Subcutaneous abdominal adipose tissue (tissue), 5 donors: Measurements from ENCODE around the gene DUOX1.

ENCODE experiments used
- H3K27ac ChIP-seq: one replicate; pipeline ENCODE4 v1.7.0; 2013; ENCODE audit warnings: low read depth, mild to moderate bottlenecking, inconsistent platforms, low read length, moderate library complexity
- H3K27me3 ChIP-seq, 5 donors: one replicate each; pipeline ENCODE4 v1.7.0; 2013; ENCODE audit warnings: low read length in 5 of 5, inconsistent platforms in 1 of 5; ENCODE audit not compliant: control insufficient read depth in 5 of 5, insufficient read depth in 4 of 5
- H3K36me3 ChIP-seq, 5 donors: one replicate each; pipeline ENCODE4 v1.7.0; 2013; ENCODE audit warnings: low read length in 5 of 5; ENCODE audit not compliant: control insufficient read depth in 5 of 5, insufficient read depth in 5 of 5
- H3K4me1 ChIP-seq, 5 donors: one replicate each; pipeline ENCODE4 v1.7.0; 2013; ENCODE audit warnings: low read length in 5 of 5, mild to moderate bottlenecking in 3 of 5, moderate library complexity in 1 of 5; ENCODE audit not compliant: control insufficient read depth in 5 of 5, insufficient read depth in 5 of 5
- H3K4me3 ChIP-seq, 5 donors: one replicate each; pipeline ENCODE4 v1.7.0; 2013; ENCODE audit warnings: low read length in 5 of 5, low read depth in 1 of 5
- H3K9ac ChIP-seq, 5 donors: one replicate each; pipeline ENCODE4 v1.7.0; 2013; ENCODE audit warnings: low read length in 5 of 5, mild to moderate bottlenecking in 4 of 5, moderate library complexity in 3 of 5
- H3K9me3 ChIP-seq, 5 donors: one replicate each; pipeline ENCODE4 v1.7.0; 2013; ENCODE audit warnings: low read length in 5 of 5; ENCODE audit not compliant: control insufficient read depth in 5 of 5
- donor health status: healthy.
- donor health status: healthy.
- donor health status: healthy.
- donor health status: healthy.
- donor health status: healthy.

Gene DUOX1

GRCh38 chr15:45140557-45141250 lies 10.9 kb downstream of the DUOX1 start:
- no peaks in the 10 kb centered on the region for H3K4me1 ChIP-seq
- H3K27ac ChIP-seq = no peak overlapping the region
- H3K27me3 ChIP-seq = peaks cover 3 to 27% (median 12%) of the 10 kb centered on the region in 5 donors
- no peaks in the 10 kb centered on the region for H3K9me3 ChIP-seq
- H3K9ac ChIP-seq = no peak overlapping the region
- H3K4me3 ChIP-seq = no peak overlapping the region
- H3K36me3 ChIP-seq = peaks cover 0 to 4% (median 0%) of the 10 kb centered on the region in 5 donors

- H3K27ac ChIP-seq = no peak overlapping the region
- H3K4me1 ChIP-seq = no peaks in the 10 kb centered on the region
- no peaks in the 10 kb centered on the region for H3K9me3 ChIP-seq
- peaks cover 0 to 23% (median 7%) of the 10 kb centered on the region in 5 donors for H3K27me3 ChIP-seq
- H3K4me3 ChIP-seq = no peak overlapping the region
- no peak overlapping the region for H3K9ac ChIP-seq
- H3K36me3 ChIP-seq = peaks cover 0 to 4% (median 0%) of the 10 kb centered on the region in 5 donors
Measured at GRCh38 chr15:45141386-45141785, 11.6 kb downstream of the DUOX1 start.

DNA sequence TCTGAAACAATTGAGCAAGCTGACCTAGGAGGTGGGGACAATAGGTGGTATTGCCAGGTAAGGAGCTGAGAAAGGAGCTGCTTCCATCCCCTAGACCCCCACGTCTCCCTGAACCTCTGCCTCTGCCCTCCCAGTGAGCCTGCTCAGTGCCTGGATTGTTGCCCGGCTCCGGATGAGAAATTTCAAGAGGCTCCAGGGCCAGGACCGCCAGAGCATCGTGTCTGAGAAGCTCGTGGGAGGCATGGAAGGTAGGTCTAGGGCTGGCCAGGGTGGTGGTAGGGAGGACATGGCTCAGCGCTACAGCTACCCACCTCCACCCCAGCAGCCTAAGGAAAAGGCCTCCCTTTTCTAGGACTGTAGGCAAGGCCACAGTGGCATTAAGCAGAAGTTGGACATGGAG lies 13.3 kb downstream of the DUOX1 start:
- no peak overlapping the region for H3K9ac ChIP-seq
- H3K27ac ChIP-seq = no peak overlapping the region
- H3K4me1 ChIP-seq = no peaks in the 10 kb centered on the region
- H3K4me3 ChIP-seq = no peak overlapping the region
- H3K36me3 ChIP-seq = peaks cover 0 to 4% (median 0%) of the 10 kb centered on the region in 5 donors
- H3K27me3 ChIP-seq = peaks cover 0 to 14% (median 2%) of the 10 kb centered on the region in 5 donors
- no peaks in the 10 kb centered on the region for H3K9me3 ChIP-seq

DNA sequence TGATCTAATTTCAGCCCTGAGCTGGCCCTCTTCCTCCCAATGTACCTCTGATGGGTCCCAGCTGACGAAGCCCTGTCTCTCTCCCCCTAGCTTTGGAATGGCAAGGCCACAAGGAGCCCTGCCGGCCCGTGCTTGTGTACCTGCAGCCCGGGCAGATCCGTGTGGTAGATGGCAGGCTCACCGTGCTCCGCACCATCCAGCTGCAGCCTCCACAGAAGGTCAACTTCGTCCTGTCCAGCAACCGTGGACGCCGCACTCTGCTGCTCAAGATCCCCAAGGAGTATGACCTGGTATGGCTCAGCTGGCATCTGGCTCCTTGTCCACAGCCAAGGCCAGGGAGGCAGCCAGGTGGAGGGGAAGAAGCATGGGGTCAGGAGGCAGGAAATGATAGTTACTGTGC lies 14.2 kb downstream of the DUOX1 start:
- no peak overlapping the region for H3K27ac ChIP-seq
- H3K36me3 ChIP-seq = peaks cover 0 to 4% (median 0%) of the 10 kb centered on the region in 5 donors
- H3K4me1 ChIP-seq = no peaks in the 10 kb centered on the region

DNA sequence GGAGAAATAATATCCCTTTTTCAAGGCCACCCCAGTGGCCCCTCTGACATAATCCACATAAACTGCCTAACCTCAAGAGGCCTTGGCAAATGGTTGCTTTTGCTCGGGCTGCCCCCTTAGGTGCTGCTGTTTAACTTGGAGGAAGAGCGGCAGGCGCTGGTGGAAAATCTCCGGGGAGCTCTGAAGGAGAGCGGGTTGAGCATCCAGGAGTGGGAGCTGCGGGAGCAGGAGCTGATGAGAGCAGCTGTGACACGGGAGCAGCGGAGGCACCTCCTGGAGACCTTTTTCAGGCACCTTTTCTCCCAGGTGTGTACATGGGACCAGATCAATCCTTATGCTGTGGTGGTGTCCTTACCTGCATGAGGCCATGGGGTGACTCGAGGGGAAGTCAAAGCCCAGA lies 15.0 kb downstream of the DUOX1 start:
- Histone ChIP-seq H3K9ac (no peak overlapping the region), H3K4me3 (no peak overlapping the region), H3K9me3 (no peaks in the 10 kb centered on the region), H3K27me3 (peaks cover 0 to 6% (median 0%) of the 10 kb centered on the region in 5 donors), H3K4me1 (no peaks in the 10 kb centered on the region), H3K36me3 (peaks cover 0 to 4% (median 0%) of the 10 kb centered on the region in 5 donors), H3K27ac (no peak overlapping the region)

More for the DNA sequence above, 14.2 kb downstream of the DUOX1 start:
- Histone ChIP-seq H3K4me3 (no peak overlapping the region), H3K9me3 (no peaks in the 10 kb centered on the region), H3K9ac (no peak overlapping the region), H3K27me3 (peaks cover 0 to 8% (median 0%) of the 10 kb centered on the region in 5 donors)

DNA sequence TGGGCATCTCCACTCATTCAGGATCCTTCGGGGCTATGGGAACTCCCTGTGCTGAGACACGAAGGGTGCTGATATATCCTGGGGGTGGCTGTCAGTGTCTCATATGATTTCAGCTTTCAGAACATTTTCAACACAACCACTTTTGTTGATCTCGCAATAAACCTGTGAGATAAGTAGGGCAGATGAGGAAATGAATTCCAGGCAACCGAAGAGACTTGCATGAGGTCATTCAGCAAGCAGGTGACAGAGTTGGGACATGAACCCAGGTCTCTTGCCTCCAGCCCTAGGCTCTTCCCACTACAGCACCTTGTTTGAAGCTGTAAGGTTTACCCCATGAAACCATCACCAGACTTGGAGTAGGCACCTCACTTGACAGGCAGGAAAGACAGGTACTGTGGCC lies 16.6 kb downstream of the DUOX1 start:
- Histone ChIP-seq H3K36me3 (peaks cover 0 to 6% (median 2%) of the 10 kb centered on the region in 5 donors), H3K4me3 (no peak overlapping the region), H3K27me3 (peaks cover 0 to 6% (median 0%) of the 10 kb centered on the region in 5 donors), H3K9ac (no peak overlapping the region), H3K4me1 (no peaks in the 10 kb centered on the region), H3K9me3 (no peaks in the 10 kb centered on the region), H3K27ac (no peak overlapping the region)

- no peaks in the 10 kb centered on the region for H3K4me1 ChIP-seq
- no peak overlapping the region for H3K4me3 ChIP-seq
- peaks cover 0 to 6% (median 0%) of the 10 kb centered on the region in 5 donors for H3K27me3 ChIP-seq
- no peak overlapping the region for H3K9ac ChIP-seq
- no peaks in the 10 kb centered on the region for H3K9me3 ChIP-seq
- H3K27ac ChIP-seq = no peak overlapping the region
- peaks cover 0 to 12% (median 8%) of the 10 kb centered on the region in 5 donors for H3K36me3 ChIP-seq
Measured at GRCh38 chr15:45147606-45148005, 17.8 kb downstream of the DUOX1 start.

DNA sequence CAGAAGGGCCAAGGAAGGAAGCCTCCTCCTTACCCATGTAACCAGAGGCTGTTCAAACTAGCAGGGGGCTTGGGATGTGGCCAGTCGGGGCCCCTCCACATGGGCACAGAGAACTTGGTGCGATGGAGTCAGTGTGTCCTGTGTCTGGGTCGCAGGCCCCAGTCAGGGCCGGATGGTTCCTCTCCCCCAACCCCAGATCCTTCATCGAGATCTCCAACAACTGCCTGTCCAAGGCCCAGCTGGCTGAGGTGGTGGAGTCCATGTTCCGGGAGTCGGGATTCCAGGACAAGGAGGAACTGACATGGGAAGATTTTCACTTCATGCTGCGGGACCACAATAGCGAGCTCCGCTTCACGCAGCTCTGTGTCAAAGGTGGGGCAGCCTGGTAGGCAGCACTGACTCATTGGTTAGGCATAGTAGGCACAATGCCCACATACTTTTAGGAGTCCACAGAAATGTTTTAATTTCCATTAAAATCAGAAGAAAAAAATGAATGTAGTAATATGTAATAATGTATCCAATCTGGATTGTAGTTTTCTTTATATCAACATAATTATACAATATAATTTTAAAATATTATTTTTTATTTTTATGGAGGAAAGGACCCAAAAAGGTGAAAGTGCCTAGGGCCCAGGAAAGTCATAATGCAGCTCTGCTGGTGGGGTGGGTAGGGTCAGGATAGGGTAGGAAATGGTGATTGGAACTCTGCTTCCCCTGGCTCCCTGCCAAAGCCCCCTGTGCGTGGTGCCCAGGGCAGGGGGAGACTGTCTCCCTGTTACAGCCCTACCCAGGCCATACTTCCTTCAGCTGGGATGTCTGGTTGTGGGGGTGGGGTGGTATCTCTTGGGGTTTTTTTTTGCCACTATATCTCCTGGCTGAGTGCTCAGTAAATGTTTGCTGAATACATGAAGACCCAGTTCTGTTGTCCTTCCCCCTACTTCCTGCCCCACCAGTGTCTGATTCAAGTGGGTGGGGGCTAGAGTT lies 18.6 kb downstream of the DUOX1 start:
- H3K27me3 ChIP-seq = peaks cover 0 to 3% (median 0%) of the 10 kb centered on the region in 5 donors
- no peaks in the 10 kb centered on the region for H3K4me1 ChIP-seq
- no peak overlapping the region for H3K9ac ChIP-seq
- H3K4me3 ChIP-seq = no peak overlapping the region
- no peaks in the 10 kb centered on the region for H3K9me3 ChIP-seq
- H3K36me3 ChIP-seq = peaks cover 0 to 13% (median 8%) of the 10 kb centered on the region in 5 donors
- no peak overlapping the region for H3K27ac ChIP-seq

GRCh38 chr15:45149060-45149459 lies 19.3 kb downstream of the DUOX1 start:
- Histone ChIP-seq H3K9me3 (no peaks in the 10 kb centered on the region), H3K9ac (no peak overlapping the region), H3K4me3 (no peak overlapping the region), H3K4me1 (no peaks in the 10 kb centered on the region), H3K36me3 (peaks cover 0 to 13% (median 8%) of the 10 kb centered on the region in 5 donors), H3K27me3 (no peaks in the 10 kb centered on the region), H3K27ac (no peak overlapping the region)

- Histone ChIP-seq H3K9me3 (no peaks in the 10 kb centered on the region), H3K27ac (no peak overlapping the region), H3K4me3 (no peak overlapping the region), H3K9ac (no peak overlapping the region), H3K36me3 (peaks cover 0 to 13% (median 8%) of the 10 kb centered on the region in 5 donors), H3K4me1 (no peaks in the 10 kb centered on the region), H3K27me3 (no peaks in the 10 kb centered on the region)
Measured at GRCh38 chr15:45150481-45150880, 20.7 kb downstream of the DUOX1 start.
